GM21723 (cell line): Measurements from ENCODE around the gene HDHD2.

Source experiments
- ATAC-seq: cut with Tn5 transposase; IDR thresholded peaks from one replicate; pipeline ENCODE4 v1.9.1; 2021; ENCODE audit warnings: mild to moderate bottlenecking, moderate library complexity; ENCODE audit not compliant: unreplicated experiment

HDHD2 gene

GRCh38 chr18:47067648-47068047 is 82.7 kb downstream of the HDHD2 start:
- no peak for ATAC-seq

GRCh38 chr18:47063096-47063495 is 87.2 kb downstream of the HDHD2 start:
- ATAC-seq, result no peak

- ATAC-seq, result no peak
Measured at GRCh38 chr18:47062471-47062870, 87.8 kb downstream of the HDHD2 start.
